PC-3 (cell line): ENCODE data around the gene HS3ST5. TPM values are rescaled to one million over a fixed set of nuclear protein-coding genes. Genes with fewer than 3 reads are reported as not detected.

Source experiments
- ATAC-seq: fragments of 200-7000 bp; cut with Tn5 transposase; 2 replicates; pipeline ENCODE4 v1.9.1; 2020; ENCODE audit warnings: mild to moderate bottlenecking, moderate library complexity
- BruUV-seq: library from RNA; stranded (reverse); fragments of 400-500 nt; replicated peaks from 2 replicates; lab custom pipeline; 2021; lab: Mats Ljungman, UMichigan
- CTCF ChIA-PET: fragments of 300-600 bp; sonication (Branson Sonifier 250); formaldehyde crosslinking; loops from one replicate; lab custom pipeline; 2022; ENCODE audit warnings: antibody characterized with exemption; lab: Charles Lee
- POLR2A ChIA-PET: fragments of 300-600 bp; sonication (Branson Sonifier 250); formaldehyde crosslinking; loops from one replicate; lab custom pipeline; 2022; ENCODE audit warnings: antibody characterized with exemption; ENCODE audit not compliant: unreplicated experiment; lab: Charles Lee
- DNase-seq: peaks from one replicate; pipeline ENCODE4 v3.0.0-alpha.2; 2015
- H2AFZ ChIP-seq: fragments of 300-600 bp; sonication (generic); 2 replicates; pipeline ENCODE4 v1.6.0; 2016; ENCODE audit warnings: antibody characterized with exemption, low read length
- H3F3A ChIP-seq: fragments of 300-600 bp; sonication (generic); one replicate; pipeline ENCODE4 v1.6.0; 2017; ENCODE audit warnings: antibody characterized with exemption, low read length, control low read depth, mild to moderate bottlenecking; ENCODE audit not compliant: unreplicated experiment
- H3K27ac ChIP-seq: fragments of 300-600 bp; sonication (generic); 2 replicates; pipeline ENCODE4 v1.5.1; 2016; ENCODE audit warnings: mild to moderate bottlenecking, low read length
- H3K27me3 ChIP-seq: fragments of 300-600 bp; sonication (generic); 2 replicates; pipeline ENCODE4 v1.6.1; 2016; ENCODE audit warnings: low read length, mixed read lengths
- H3K36me3 ChIP-seq: fragments of 300-600 bp; sonication (generic); 2 replicates; pipeline ENCODE4 v1.6.1; 2016; ENCODE audit warnings: low read depth, mixed run types, low read length, mixed read lengths
- H3K4me1 ChIP-seq: fragments of 300-600 bp; sonication (generic); 2 replicates; pipeline ENCODE4 v1.5.1; 2016; ENCODE audit warnings: low read length; ENCODE audit not compliant: insufficient read depth
- H3K4me2 ChIP-seq: fragments of 300-600 bp; sonication (generic); 2 replicates; pipeline ENCODE4 v1.6.0; 2016; ENCODE audit warnings: low read length
- H3K4me3 ChIP-seq: fragments of 300-600 bp; sonication (generic); 2 replicates; pipeline ENCODE4 v1.5.1; 2016; ENCODE audit warnings: mild to moderate bottlenecking, low read length, mixed read lengths
- H3K79me2 ChIP-seq: fragments of 300-600 bp; sonication (generic); 2 replicates; pipeline ENCODE4 v1.6.1; 2017; ENCODE audit warnings: low read length, mixed read lengths
- H3K9ac ChIP-seq: fragments of 300-600 bp; sonication (generic); 2 replicates; pipeline ENCODE4 v1.6.0; 2016; ENCODE audit warnings: mild to moderate bottlenecking, low read length
- H3K9me2 ChIP-seq: fragments of 300-600 bp; sonication (generic); replicated peaks from 2 replicates; pipeline ENCODE4 v1.6.1; 2016; ENCODE audit warnings: mixed run types, low read length, mixed read lengths
- H3K9me3 ChIP-seq: fragments of 300-600 bp; sonication (generic); 2 replicates; pipeline ENCODE4 v1.6.1; 2016; ENCODE audit warnings: low read length, mixed read lengths
- H4K20me1 ChIP-seq: fragments of 300-600 bp; sonication (generic); 2 replicates; pipeline ENCODE4 v1.6.1; 2016; ENCODE audit warnings: low read length, mixed read lengths
- CTCF ChIP-seq: fragments of 300-600 bp; sonication (generic); conservative IDR thresholded peaks from 2 replicates; pipeline ENCODE4 v1.5.1; 2017; ENCODE audit warnings: antibody characterized with exemption, low read depth, mild to moderate bottlenecking, low read length
- EZH2 ChIP-seq: fragments of 300-600 bp; sonication (generic); IDR thresholded peaks from one replicate; pipeline ENCODE4 v1.6.1; 2017; ENCODE audit warnings: antibody characterized with exemption, mild to moderate bottlenecking, low read length; ENCODE audit not compliant: unreplicated experiment
- EZH2phosphoT487 ChIP-seq: fragments of 300-600 bp; sonication (generic); IDR thresholded peaks from 2 replicates; pipeline ENCODE4 v1.6.1; 2018; ENCODE audit warnings: mild to moderate bottlenecking, antibody characterized with exemption, low read length, borderline replicate concordance
- intact Hi-C: fragments of 100-400 bp; cut with micrococcal nuclease; formaldehyde crosslinking; loops from 2 replicates; pipeline ENCODE4 v1.9.0; 2023
- total RNA-seq: library from RNA; depleted of rRNA; stranded (reverse); fragments of >200 nt; gene quantifications from 2 replicates; pipeline ENCODE4 v1.2.3, GENCODE V29; 2014

HS3ST5 gene
- total RNA-seq, 1 experiment from 2014 or later = 1.2 TPM

GRCh38 chr6:114133816-114134215 lies 209.0 kb downstream of the HS3ST5 start:
- no peak overlapping the region for H3K27ac ChIP-seq
- no peak for DNase-seq
- H3K4me1 ChIP-seq = no peaks in the 10 kb centered on the region
- H3F3A ChIP-seq = no peaks in the 10 kb centered on the region
- no peaks in the 10 kb centered on the region for H3K27me3 ChIP-seq
- POLR2A ChIA-PET = no interaction called here
- intact Hi-C loops = no loop called here
- no peaks in the 10 kb centered on the region for H3K9me3 ChIP-seq
- CTCF ChIA-PET = no interaction called here
- H3K4me3 ChIP-seq = no peak overlapping the region
- BruUV-seq = no TSS peak
- TF ChIP-seq CTCF (no peak), EZH2 (no peak), EZH2phosphoT487 (no peak)
- ATAC-seq = no peak
- H4K20me1 ChIP-seq = no peaks in the 10 kb centered on the region
- H3K9me2 ChIP-seq = no peaks in the 10 kb centered on the region
- no peak overlapping the region for H2AFZ ChIP-seq
- no peak overlapping the region for H3K9ac ChIP-seq
- no peaks in the 10 kb centered on the region for H3K36me3 ChIP-seq
- no peak overlapping the region for H3K4me2 ChIP-seq
- no peaks in the 10 kb centered on the region for H3K79me2 ChIP-seq

GRCh38 chr6:114131945-114132344 lies 210.9 kb downstream of the HS3ST5 start:
- no peak overlapping the region for H2AFZ ChIP-seq
- H3K4me3 ChIP-seq = no peak overlapping the region
- ATAC-seq = no peak
- ChIA-PET CTCF (no interaction called here), POLR2A (no interaction called here)
- DNase-seq = no peak
- no peaks in the 10 kb centered on the region for H4K20me1 ChIP-seq
- BruUV-seq = no TSS peak
- no peak overlapping the region for H3K27ac ChIP-seq
- H3K4me2 ChIP-seq = no peak overlapping the region
- intact Hi-C loops = loop anchor here (1.0 kb wide), 1 partner anchor 8 kb away; no protein-coding TSS in a partner anchor
- H3K4me1 ChIP-seq = no peaks in the 10 kb centered on the region
- TF ChIP-seq EZH2phosphoT487 (no peak), CTCF (no peak), EZH2 (no peak)
- H3K9ac ChIP-seq = no peak overlapping the region
- no peaks in the 10 kb centered on the region for H3K79me2 ChIP-seq
- H3K9me2 ChIP-seq = no peaks in the 10 kb centered on the region
- H3F3A ChIP-seq = no peaks in the 10 kb centered on the region
- no peaks in the 10 kb centered on the region for H3K9me3 ChIP-seq
- no peaks in the 10 kb centered on the region for H3K27me3 ChIP-seq
- H3K36me3 ChIP-seq = no peaks in the 10 kb centered on the region

- no TSS peak for BruUV-seq
- Histone ChIP-seq H3K9ac (no peak overlapping the region), H3K27ac (no peak overlapping the region), H3K4me1 (no peaks in the 10 kb centered on the region), H3K4me2 (no peak overlapping the region), H2AFZ (no peak overlapping the region), H3K9me3 (no peaks in the 10 kb centered on the region), H3K9me2 (no peaks in the 10 kb centered on the region), H3K27me3 (no peaks in the 10 kb centered on the region), H3F3A (no peaks in the 10 kb centered on the region), H3K36me3 (no peaks in the 10 kb centered on the region), H4K20me1 (no peaks in the 10 kb centered on the region), H3K4me3 (no peak overlapping the region), H3K79me2 (no peaks in the 10 kb centered on the region)
- ChIA-PET CTCF (no interaction called here), POLR2A (no interaction called here)
- no peak for ATAC-seq
- DNase-seq = no peak
- no peak for TF ChIP-seq EZH2
- no peak for TF ChIP-seq EZH2phosphoT487
- TF ChIP-seq CTCF = no peak
- intact Hi-C loops = no loop called here
Measured at GRCh38 chr6:114125576-114125975, 217.2 kb downstream of the HS3ST5 start.
